ENCODE data around the gene PRAMEF12.
"Not testable (repeated sequence)": the region's sequence is repeated elsewhere in the genome, so short reads cannot be mapped to it uniquely, and the experiment has no call there.

PRAMEF12 gene

DNA sequence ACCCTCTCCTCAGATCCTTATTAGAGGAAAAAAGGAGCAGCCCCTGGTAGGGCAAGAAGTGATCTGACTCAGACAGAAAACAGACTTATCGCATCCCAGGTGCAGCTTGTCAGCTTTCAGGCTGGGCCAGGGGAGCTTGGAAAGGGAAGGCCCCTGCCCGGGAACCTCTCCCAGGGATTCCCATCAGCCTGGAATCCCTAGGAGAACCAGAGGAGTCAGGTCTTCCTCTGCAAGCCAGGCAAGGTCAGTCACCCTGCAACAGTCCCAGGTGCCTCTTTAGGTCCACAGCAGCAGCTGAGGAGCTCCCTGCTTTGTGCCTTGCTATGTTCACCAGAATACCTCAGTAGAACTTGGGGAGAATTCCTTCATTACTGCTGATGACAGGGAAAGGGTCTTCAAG is 2.9 kb upstream of the PRAMEF12 start:
- DNase-seq (ENCODE audit: low read depth in 2 of 2): no peak

DNA sequence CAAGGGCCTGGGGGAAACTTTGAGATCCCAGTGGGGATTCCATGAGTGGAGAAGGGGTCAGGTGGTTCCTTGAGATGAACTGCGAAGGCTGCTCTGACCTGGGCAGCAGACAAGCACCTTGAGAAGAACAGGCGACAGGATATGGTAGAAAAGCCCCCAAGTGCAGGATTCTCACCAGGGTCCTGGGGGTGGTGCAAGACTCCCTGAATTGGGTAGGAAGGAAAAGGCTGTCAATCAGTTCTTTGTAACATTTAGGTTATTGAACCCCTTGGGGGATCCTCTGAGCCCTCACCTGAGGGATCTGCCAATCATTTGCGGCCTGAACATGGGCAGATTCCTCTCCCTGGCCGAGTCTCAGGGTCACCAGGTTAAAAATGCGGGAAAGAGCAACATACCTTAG is 2.4 kb upstream of the PRAMEF12 start:
- no peak for DNase-seq (ENCODE audit: low read depth in 2 of 2)

DNA sequence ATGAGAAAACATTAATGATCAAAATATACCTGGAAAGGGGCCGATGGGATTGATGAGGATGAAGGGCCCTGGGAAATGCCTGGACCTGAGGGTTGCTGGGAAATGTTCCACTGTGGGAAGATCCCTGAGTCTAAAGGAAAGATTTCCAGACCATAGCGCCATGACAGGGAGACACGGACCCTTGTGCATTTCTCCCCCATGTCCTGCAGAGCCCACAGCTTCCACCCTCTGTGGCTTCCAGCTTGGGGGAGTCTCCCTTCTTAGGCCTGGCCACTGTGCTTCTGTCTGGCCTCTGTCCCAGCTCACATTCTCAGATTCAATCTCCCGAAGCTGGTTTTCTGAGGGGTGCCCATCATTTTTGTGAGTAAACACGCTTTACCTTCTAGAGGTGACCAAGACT is 1.0 kb upstream of the PRAMEF12 start:
- no peak for DNase-seq (ENCODE audit: low read depth in 2 of 2)

DNA sequence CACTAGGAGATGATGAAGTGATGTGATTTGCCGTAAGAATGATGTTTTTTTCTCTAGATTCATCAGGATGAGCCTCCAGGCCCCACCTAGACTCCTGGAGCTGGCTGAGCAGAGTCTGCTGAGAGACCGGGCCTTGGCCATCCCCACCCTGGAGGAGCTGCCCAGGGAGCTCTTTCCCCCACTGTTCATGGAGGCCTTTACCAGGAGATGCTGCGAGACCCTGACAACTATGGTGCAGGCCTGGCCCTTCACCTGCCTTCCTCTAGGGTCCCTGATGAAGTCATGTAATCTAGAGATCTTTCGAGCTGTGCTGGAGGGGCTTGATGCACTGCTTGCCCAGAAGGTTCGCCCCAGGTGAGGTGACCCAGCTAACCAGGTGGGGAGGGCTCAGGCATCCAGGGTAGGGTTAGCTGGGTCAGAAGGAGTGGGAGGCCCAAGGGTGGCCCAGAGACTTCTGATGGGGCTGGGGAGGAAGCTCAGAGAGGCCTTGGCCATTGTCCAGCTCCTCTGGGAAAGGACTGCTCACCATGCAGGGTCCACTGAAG is 1.3 kb downstream of the PRAMEF12 start:
- no peak for DNase-seq (ENCODE audit: low read depth in 2 of 2)

DNA sequence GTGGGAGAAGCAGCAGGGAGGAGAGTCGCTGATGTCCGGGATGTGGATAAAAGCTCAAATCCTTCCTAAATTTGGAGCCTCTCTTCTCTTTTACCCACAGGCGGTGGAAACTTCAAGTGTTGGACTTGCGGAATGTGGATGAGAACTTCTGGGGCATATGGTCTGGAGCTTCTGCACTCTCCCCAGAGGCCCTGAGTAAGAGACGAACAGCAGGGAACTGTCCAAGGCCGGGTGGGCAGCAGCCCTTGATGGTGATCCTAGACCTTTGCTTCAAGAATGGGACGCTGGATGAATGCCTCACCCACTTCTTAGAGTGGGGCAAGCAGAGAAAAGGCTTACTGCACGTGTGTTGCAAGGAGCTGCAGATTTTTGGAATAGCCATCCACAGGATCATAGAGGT is 1.9 kb downstream of the PRAMEF12 start:
- DNase-seq (ENCODE audit: low read depth in 2 of 2): no peak

DNA sequence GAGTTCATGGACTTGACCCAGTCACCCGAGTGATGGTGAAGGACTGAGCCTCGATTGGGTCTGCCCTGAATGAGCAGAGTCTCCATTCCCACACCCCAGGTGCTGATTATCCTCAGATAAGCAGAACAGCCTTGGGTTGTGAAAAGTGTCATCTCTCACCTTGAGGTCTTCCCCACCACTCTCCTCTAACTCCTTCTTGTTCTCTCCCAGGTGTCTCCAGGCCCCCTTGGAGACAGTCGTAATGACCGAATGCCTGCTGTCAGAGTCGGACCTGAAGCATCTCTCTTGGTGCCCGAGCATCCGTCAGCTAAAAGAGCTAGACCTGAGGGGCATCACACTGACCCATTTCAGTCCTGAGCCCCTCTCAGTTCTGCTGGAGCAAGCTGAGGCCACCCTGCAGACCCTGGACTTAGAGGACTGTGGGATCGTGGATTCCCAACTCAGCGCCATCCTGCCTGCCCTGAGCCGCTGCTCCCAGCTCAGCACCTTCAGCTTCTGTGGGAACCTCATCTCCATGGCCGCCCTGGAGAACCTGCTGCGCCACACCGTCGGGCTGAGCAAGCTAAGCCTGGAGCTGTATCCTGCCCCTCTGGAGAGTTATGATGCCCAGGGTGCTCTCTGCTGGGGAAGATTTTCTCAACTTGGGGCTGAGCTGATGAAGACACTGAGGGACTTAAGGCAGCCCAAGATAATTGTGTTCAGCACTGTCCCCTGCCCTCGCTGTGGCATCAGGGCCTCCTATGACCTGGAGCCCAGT is 3.4 kb downstream of the PRAMEF12 start:
- no peak for DNase-seq (ENCODE audit: low read depth in 2 of 2)

DNA sequence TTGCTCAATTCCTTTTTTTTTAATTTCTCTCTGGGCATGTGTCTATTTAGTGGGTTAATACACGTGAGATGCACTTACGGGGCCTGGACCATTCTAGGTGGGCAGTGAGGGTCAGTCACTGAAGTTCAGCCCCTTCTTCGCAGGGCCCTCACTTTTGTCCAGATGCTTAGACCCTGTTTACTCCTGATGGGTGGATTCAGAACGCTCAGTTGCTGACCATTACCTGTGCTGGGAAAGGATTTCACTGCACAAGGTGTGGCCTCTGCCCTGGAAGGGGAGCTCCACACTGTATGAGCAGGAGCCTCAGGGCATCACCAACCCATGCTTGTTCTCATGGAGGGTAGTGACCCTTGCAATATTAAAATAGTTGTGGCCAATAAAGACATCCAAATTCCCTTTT is 4.5 kb downstream of the PRAMEF12 start:
- DNase-seq (ENCODE audit: low read depth in 2 of 2): no peak

DNA sequence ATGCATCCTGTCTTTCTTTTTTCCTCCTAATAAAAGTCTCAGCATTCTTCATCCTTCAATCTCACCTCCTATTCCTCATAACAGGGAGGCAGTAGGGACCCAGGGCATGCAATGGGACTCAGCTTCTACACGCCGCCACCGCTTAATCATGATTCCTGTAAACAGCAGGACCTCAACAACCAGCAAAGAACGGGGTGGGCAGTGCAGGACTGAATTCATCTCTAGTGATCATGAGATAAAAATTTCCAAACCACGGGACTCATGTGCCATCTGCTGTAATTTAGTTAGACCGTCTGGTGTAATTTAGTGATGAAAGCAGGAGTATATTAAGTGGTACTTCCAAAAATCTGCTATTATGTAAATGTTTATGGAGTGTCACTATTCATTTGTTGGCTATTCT is 5.4 kb downstream of the PRAMEF12 start:
- no peak for DNase-seq (ENCODE audit: low read depth in 2 of 2)

DNA sequence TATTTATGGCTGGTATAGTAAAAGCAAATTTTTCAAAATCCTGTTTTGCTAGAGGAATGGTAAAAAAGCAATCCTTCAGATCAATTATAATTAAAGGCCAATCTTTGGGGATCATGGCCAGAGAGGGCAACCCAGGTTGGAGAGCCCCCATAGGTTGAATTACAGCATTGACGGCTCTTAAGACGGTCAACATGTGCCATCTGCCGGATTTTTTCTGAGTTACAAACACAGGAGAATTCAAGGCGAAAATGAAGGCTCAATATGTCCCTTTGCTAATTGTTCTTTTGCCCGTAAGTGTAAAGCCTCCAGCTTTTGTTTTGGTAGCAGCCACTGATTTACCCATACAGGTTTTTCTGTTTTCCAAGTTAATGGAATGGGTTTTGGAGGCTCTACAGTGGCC is 8.0 kb downstream of the PRAMEF12 start:
- not testable (repeated sequence) for DNase-seq (ENCODE audit: low read depth in 2 of 2)

DNA sequence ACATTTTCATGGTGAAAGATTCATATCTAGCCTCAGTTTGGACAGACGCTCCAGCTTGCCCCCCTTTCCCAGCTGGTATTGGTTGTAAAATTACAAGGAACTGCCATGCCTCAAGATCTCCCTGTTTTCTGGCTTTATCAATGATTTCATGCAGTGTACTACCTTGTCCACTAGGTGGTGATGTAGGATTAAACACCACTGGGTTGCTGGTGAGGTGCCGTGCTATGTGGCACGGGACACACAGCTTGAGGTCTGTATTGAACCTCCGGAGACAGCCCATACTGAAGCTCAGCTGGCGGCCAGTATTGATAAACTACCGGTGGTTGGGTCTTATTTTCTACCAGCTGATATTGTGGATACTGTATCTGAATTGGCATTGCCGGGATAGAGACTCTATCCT is 10.2 kb downstream of the PRAMEF12 start:
- DNase-seq (ENCODE audit: low read depth in 2 of 2): not testable (repeated sequence)

DNA sequence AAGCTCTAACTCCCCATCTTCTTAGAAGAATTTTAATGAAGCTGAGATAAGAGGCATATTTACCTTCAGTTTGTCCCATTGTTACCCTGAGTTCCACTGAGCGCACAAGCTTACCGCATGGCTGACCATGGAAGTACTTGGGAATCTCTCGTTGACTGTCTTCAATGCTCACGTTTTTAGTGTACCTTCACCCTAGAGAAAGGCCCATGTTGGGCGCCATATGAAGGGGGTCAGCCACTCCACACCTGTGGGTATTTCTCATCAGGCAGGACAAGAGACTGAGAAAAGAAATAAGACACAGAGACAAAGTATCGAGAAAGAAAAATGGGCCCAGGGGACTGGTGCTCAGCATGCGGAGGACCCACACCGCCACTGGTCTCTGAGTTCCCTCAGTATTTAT is 11.2 kb downstream of the PRAMEF12 start:
- not testable (repeated sequence) for DNase-seq (ENCODE audit: low read depth in 2 of 2)

DNA sequence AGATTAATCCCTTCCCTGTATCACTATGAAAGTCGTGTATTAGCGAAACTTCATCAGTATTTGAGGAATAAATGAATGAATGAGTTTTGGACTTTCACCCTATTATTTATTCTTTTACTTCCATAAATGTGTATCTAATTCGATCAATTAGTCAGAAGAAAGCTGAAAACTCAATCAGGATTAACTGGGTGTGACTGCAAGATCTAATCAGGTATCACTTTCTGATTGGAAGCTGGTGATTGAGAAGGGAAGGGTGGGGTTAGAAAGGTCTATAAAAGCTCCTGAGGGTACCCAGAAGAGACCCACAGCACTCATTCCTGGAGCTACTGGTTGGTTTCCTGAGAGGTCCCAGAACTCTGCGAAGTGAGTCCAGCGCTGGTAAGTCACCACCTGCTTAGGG is 17.6 kb downstream of the PRAMEF12 start, which contains the start of gene PRAMEF1:
Gene PRAMEF1, plus strand, starts transcription at position 301 of the 400 bp plus-strand sequence. CDS start 1,831 bp downstream, outside the sequence.
- not testable (repeated sequence) for DNase-seq (ENCODE audit: low read depth in 2 of 2)

DNA sequence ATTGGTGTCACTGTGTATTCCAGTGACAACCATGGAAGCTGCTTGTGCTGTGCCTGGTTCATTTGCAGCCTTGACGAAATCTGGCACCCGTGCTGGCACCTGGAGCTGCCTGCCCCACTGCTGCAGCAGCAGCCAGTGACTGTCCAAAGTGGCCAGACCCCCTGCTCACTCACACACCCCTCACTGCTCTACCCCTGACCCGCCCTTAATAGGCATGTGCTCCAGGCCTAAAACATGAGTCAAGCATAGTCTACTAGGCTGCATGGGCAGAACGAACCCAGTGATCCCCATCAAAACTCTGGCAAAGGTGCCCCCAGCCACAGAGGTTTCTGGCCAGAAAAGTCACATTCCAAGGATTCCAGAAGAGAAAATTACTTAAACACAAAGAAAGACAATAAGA is 25.4 kb downstream of the PRAMEF12 start:
- no peak for DNase-seq (ENCODE audit: low read depth in 2 of 2)

DNA sequence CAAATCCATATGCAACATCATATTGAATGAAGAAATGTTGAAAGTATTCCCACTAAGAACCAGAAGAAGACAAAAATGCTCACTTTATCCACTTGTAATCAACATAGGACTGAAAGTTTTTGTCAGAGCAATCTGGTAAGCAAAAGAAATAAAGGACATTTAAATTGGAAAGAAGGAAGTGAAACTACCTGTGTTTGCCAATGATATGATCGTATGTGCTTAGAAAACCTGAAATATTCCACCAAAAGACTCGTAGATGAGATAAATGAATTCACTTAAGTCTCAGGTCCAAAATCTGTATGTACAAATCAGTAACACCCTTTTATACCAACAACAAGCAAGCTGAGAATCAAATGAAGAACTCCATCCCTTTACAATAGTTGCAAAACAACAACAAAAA is 26.2 kb downstream of the PRAMEF12 start:
- DNase-seq (ENCODE audit: low read depth in 2 of 2): no peak

DNA sequence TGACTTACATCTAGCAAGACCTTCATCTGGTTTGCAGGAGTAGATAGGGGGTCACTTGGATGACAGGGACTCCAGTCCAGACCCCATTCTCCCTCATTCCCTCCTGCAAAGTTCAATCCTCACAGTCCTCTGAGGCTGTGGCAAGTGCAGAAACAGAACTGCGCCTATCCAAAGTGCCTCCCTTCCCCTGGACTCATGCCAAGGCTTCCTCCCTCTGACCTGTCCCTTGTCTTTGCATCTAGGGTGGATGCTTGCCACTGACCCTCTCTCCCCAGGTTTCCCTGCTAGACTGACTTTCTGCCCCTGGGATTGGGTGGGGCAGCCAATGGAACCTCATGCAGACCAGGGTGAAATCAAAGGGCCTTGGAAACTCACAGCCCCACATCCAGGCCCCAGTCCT is 36.4 kb downstream of the PRAMEF12 start:
- DNase-seq (ENCODE audit: low read depth in 2 of 2): no peak

DNA sequence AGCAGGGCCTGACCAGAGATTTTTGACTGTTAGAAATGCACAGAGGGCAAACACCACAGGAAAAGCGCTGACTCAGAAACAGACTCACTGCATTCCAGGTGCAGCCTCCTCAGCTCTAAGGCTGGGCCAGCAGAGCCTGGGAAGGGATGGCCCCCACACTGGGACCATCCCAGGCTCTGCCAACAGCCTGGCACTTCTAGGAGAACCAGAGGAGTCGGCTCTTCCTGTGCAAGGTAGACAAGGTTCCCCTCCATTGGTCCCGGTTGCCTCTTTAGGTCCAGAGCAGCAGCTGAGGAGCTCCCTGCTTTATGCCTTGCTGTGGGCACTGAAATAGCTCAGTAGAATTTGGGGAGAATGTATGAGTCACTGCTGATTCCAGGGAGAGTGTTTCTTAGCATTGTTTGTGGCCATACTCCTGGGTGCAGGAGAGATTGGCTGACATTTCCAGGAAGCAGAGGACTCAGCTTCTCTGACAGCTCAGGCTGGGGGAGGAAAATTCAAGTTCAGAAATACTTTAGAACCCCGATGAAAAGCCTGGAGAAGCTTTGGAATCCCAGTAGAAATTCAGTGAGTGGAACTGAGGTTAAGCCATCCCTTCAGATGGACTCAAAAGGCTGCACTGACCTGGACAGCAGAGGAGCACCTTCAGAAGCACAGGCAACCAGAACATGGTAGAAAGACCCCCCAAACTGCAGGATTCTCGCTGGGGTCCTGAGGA is 37.3 kb downstream of the PRAMEF12 start:
- no peak for DNase-seq (ENCODE audit: low read depth in 2 of 2)

DNA sequence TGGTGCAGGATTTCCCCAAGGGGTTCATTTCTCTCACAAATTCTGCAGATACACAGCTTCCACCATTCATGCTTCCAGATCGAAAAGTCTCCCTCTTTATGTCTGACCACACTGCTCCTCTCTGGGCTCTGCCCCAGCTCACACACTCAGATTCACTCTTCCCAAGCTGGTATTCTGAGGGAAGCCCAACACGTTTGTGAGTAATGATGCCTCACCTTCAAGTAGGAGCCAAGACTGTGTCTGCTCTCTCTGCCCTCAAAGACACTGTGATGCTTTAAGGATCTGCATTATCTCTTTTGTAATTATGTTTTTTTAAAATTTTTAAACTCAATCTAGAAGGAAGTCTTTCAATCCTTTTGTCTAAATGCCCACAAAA is 37.9 kb downstream of the PRAMEF12 start:
- DNase-seq (ENCODE audit: low read depth in 2 of 2): no peak

DNA sequence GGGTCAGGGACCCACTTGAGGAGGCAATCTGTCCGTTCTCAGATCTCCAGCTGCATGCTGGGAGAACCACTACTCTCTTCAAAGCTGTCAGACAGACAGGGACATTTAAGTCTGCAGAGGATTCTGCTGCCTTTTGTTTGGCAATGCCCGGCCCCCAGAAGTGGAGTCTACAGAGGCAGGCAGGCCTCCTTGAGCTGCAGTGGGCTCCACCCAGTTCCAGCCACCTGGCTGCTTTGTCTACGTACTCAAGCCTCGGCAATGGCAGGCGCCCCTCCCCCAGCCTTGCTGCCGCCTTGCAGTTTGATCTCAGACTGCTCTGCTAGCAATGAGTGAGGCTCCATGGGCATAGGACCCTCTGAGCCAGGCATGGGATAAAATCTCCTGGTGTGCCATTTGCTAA is 45.5 kb downstream of the PRAMEF12 start:
- DNase-seq (ENCODE audit: low read depth in 2 of 2): not testable (repeated sequence)
